Heart left ventricle (tissue), 16 donors: ENCODE results near the gene CXCL10. TPM values are rescaled to one million over a fixed set of nuclear protein-coding genes. Genes with fewer than 3 reads are reported as not detected.
"Not testable (repeated sequence)": the region's sequence is repeated elsewhere in the genome, so short reads cannot be mapped to it uniquely, and the experiment has no call there.

Experiments
- ATAC-seq, 4 donors: fragments of 200-7000 bp; cut with Tn5 transposase; one replicate each; pipeline ENCODE4 v1.9.1; 2020 to 2022; ENCODE audit warnings: moderate library complexity in 4 of 4, mild to moderate bottlenecking in 3 of 4, moderate number of reproducible peaks in 1 of 4
- DNase-seq, 5 donors: peaks; one replicate each; pipeline ENCODE4 v3.0.0-alpha.2; 2020
- H3K27ac ChIP-seq, 12 donors: fragments of 200-600 bp; sonication (generic) in 4 of 12; one replicate each; pipeline versions ENCODE4 v1.5.0 to v1.8.0; 2016 to 2022; ENCODE audit warnings: mild to moderate bottlenecking in 2 of 12
- H3K27me3 ChIP-seq, 9 donors: fragments of 200-600 bp; sonication (generic) in 2 of 9; one replicate each; pipeline versions ENCODE4 v1.5.1 to v1.8.0; 2016 to 2022; ENCODE audit warnings: mild to moderate bottlenecking in 3 of 9
- H3K36me3 ChIP-seq, 9 donors: fragments of 200-600 bp; sonication (generic) in 2 of 9; one replicate each; pipeline versions ENCODE4 v1.5.0 to v1.8.0; 2018 to 2022; ENCODE audit warnings: mild to moderate bottlenecking in 2 of 9
- H3K4me1 ChIP-seq, 12 donors: fragments of 200-600 bp; sonication (generic) in 4 of 12; one replicate each; pipeline versions ENCODE4 v1.5.0 to v1.8.0; 2016 to 2022; ENCODE audit warnings: mild to moderate bottlenecking in 3 of 12
- H3K4me3 ChIP-seq, 12 donors: fragments of 200-600 bp; sonication (generic) in 4 of 12; one replicate each; pipeline versions ENCODE4 v1.5.0 to v1.8.0; 2017 to 2022; ENCODE audit warnings: mild to moderate bottlenecking in 9 of 12, moderate library complexity in 4 of 12
- H3K9me3 ChIP-seq, 12 donors: fragments of 200-600 bp; sonication (generic) in 4 of 12; one replicate each; pipeline versions ENCODE4 v1.5.0 to v1.8.0; 2016 to 2022; ENCODE audit warnings: mild to moderate bottlenecking in 1 of 12
- POLR2A ChIP-seq, 2 donors: fragments of 450-650 bp; IDR thresholded peaks; one replicate each; pipeline ENCODE4 v1.6.1; 2017; ENCODE audit warnings: antibody characterized with exemption in 2 of 2, mild to moderate bottlenecking in 2 of 2, moderate library complexity in 2 of 2
- WGBS, 4 donors: extraction: QIAGEN DNeasy Blood & Tissue Kit in 2 of 4; methylation state at CpG; one replicate each; pipeline versions ENCODE4 v1.1.5 to v1.1.7; 2013 to 2018; 5-methylcytosine and 5-hydroxymethylcytosine counted together
- intact Hi-C, 10 donors: fragments of 100-400 bp; cut with DNase I; formaldehyde crosslinking; loops; one replicate each; pipeline versions ENCODE4 v1.11.1 to v1.14.2; 2022
- polyA plus RNA-seq, 2 donors: library from polyadenylated mRNA; stranded (reverse); fragments of 200-250 nt; gene quantifications; one replicate each; pipeline ENCODE4 v1.2.3, GENCODE V29; 2013
- total RNA-seq, 9 donors: library from RNA; depleted of rRNA in 2 of 9; stranded (reverse); fragments of >200 nt in 2 of 9; fragmentation: NEBNext Ultra II Directional in 3 of 9; extraction: Animal tissue kit (Norgen Biotek cat#: 25700) in 3 of 9; gene quantifications; one replicate each; pipeline versions ENCODE4 v1.1.0 to v1.2.4, GENCODE V29; 2016 to 2023
- TF ChIP-seq, protein P1 (sequence below), 12 donors: fragments of 200-600 bp; sonication (generic) in 4 of 12; IDR thresholded peaks; one replicate each; pipeline versions ENCODE4 v1.5.0 to v1.8.0; 2018 to 2022; ENCODE audit warnings: antibody characterized with exemption in 12 of 12, mild to moderate bottlenecking in 5 of 12
- donor health status: ischemic (EF 13 %, LVEDD 7.1; RV severe dilation, severe dysfunction).
- donor health status: healthy with polysubstance abuse.
- donor health status: DM: no; HTN: yes; CAD: no.
- donor health status: DM: no; HTN: no; CAD: no.
- donor health status: ischemic (EF 25% LVEDD 6.9; RV normal size, moderate dysfunction).
- donor health status: ischemic (EF 25% LVEDD 5.7; RV mildly dilated, moderate dysfunction).
- donor health status: healthy.
- donor health status: DM: yes; HTN: yes; CAD: no.
- donor health status: ischemic (EF 35%, LVEDD 5.7; RV mildly dilated, moderate dysfunction).
- donor health status: nonischemic (EF 11% LVEDD 7.7; RV severe dilation, severe dysfunction).
- donor health status: DM: yes; HTN: yes; CAD: no.
- donor health status: PGD.
- donor health status: ischemic (EF 29% LVEDD 5.4; RV normal size, mild dysfunction).
- donor health status: nonischemic (EF 23%, LVEDD 6.1; RV moderate dilation, normal function).

CXCL10 gene
- total and polyA plus RNA-seq, 11 donors: 0.10 to 252 (median 0.64) TPM; not detected in 3

DNA sequence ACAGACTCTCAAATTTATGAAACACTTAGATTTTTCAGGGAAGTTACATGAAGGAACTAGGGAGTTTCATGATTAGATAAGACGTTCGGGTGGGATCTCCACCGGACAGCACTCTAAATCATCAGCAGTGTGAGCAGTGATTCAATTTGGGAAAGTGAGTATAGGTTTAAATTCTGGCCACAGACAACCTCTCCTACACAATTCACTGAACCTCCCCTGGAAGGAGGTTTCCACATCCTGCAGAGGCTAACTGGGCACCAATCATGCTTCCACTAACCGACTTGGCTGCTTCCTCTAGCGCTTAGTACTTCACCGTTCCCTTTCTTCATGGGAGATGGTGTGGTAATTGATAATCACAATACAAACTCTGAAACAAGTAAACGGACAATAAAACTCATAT is 21.6 kb downstream of the CXCL10 start:
- TF ChIP-seq, protein P1, sequence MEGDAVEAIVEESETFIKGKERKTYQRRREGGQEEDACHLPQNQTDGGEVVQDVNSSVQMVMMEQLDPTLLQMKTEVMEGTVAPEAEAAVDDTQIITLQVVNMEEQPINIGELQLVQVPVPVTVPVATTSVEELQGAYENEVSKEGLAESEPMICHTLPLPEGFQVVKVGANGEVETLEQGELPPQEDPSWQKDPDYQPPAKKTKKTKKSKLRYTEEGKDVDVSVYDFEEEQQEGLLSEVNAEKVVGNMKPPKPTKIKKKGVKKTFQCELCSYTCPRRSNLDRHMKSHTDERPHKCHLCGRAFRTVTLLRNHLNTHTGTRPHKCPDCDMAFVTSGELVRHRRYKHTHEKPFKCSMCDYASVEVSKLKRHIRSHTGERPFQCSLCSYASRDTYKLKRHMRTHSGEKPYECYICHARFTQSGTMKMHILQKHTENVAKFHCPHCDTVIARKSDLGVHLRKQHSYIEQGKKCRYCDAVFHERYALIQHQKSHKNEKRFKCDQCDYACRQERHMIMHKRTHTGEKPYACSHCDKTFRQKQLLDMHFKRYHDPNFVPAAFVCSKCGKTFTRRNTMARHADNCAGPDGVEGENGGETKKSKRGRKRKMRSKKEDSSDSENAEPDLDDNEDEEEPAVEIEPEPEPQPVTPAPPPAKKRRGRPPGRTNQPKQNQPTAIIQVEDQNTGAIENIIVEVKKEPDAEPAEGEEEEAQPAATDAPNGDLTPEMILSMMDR (IDR thresholded peaks at IDR 0.05): no peak
- no peak for TF ChIP-seq POLR2A (IDR thresholded peaks at IDR 0.05)
- WGBS, 4 donors: 51 to 71% (median 60%) methylated on average over 7 of the region's 7 CpGs
- intact Hi-C loops: no loop called here
- Histone ChIP-seq H3K4me3 (peak overlapping the region in 1 of 12 donors; percentile 12), H3K36me3 (no peaks in the 10 kb centered on the region), H3K4me1 (peaks cover 0 to 20% (median 4%) of the 10 kb centered on the region in 12 donors), H3K27ac (peak overlapping the region in 7 of 12 donors; percentile 32 to 77 (median 56)), H3K9me3 (no peaks in the 10 kb centered on the region), H3K27me3 (no peaks in the 10 kb centered on the region)
- ATAC-seq: peak in 1 of 4 donors; percentile 40
- no peak for DNase-seq

DNA sequence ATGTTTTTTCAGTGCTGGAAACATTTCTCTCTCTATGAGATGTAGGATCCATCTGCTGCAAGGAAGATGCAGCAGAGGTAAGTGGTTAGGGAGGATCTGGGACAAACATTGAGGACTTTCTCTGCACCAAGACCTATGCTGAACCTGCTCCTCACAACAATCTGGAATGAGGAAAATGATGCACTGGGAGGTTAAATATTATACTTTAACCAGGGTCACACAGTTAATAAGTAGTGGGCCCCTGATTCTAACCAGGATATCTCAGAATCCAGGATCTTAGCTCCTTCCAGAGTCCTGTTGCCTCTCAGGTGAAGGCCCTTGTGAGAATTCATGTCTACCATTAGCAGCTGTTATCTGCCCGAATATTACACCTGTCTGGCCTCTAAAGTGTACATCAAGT is 23.0 kb downstream of the CXCL10 start:
- ATAC-seq (no peak), DNase-seq (no peak)
- peaks cover 0 to 20% (median 4%) of the 10 kb centered on the region in 12 donors for H3K4me1 ChIP-seq
- 83 to 100% (median 88%) methylated on average over 1 of the region's 1 CpG for WGBS, 4 donors
- intact Hi-C loops: no loop called here
- H3K36me3 ChIP-seq: no peaks in the 10 kb centered on the region
- TF ChIP-seq POLR2A (IDR thresholded peaks at IDR 0.05): no peak
- TF ChIP-seq, protein P1 (IDR thresholded peaks at IDR 0.05): no peak
- H3K9me3 ChIP-seq: no peaks in the 10 kb centered on the region
- no peak overlapping the region for H3K27ac ChIP-seq
- no peak overlapping the region for H3K4me3 ChIP-seq
- no peaks in the 10 kb centered on the region for H3K27me3 ChIP-seq

DNA sequence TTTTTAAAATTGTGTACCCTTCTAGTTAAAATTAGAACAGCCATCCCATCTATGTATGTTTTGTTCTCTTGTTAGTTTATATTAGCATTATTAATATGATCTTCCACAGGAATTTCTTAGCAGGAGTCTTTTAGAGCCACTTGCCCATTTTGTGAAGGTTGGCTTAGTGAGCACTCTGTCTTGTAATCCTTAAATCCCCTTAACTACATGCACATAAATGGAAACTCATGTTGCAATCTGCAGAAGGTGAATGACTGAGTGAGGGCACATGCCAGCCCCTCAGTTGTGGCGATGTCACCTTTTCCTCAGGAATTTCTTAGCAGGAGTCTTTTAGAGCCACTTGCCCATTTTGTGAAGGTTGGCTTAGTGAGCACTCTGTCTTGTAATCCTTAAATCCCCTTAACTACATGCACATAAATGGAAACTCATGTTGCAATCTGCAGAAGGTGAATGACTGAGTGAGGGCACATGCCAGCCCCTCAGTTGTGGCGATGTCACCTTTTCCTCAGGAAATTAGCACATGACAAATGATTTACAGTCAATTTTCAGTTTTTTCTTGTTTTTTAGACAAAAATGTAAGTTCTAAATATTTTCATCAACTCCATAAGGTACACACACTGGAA is 24.7 kb downstream of the CXCL10 start:
- intact Hi-C loops: loop anchor here in 7 of 10 donors (2.0 to 10.0 kb wide), 5 partner anchors 62 to 506 kb away; partner anchors contain the start of gene NUP54 (in 1 of the 7)
- WGBS, 4 donors: 87 to 100% (median 95%) methylated on average over 2 of the region's 2 CpGs
- not testable (repeated sequence) for H3K36me3 ChIP-seq, H3K27ac ChIP-seq, ATAC-seq, H3K4me3 ChIP-seq, DNase-seq, H3K27me3 ChIP-seq, H3K9me3 ChIP-seq
- peaks cover 0 to 20% (median 4%) of the 10 kb centered on the region in 12 donors for H3K4me1 ChIP-seq

DNA sequence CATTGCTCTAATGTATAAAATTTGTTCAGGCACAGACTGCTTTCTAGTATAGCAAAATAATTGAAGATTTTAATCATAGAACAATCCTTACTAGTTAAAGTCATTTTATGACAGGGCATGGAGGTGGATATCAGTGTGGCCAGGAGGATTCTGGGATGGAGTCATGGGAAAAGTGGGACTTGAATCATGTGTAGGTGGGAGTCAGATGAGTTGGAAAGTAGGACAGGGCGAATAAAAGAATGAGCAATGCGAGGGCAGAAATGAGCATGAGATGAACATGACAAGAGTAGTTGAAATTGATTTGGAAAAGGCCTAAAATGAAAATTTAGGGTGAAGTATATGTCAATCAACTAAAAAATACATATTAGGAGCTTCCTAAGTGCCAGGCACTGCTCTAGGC is 25.4 kb downstream of the CXCL10 start:
- intact Hi-C loops: loop anchor here in 7 of 10 donors (2.0 to 10.0 kb wide), 5 partner anchors 63 to 507 kb away; partner anchors contain the start of gene NUP54 (in 1 of the 7)
- TF ChIP-seq, protein P1 (IDR thresholded peaks at IDR 0.05): no peak
- no peak for TF ChIP-seq POLR2A (IDR thresholded peaks at IDR 0.05)
- Histone ChIP-seq H3K4me3 (no peak overlapping the region), H3K36me3 (no peaks in the 10 kb centered on the region), H3K27ac (no peak overlapping the region), H3K27me3 (no peaks in the 10 kb centered on the region), H3K4me1 (peaks cover 0 to 16% (median 4%) of the 10 kb centered on the region in 12 donors), H3K9me3 (no peaks in the 10 kb centered on the region)
- DNase-seq (no peak), ATAC-seq (no peak)
- 82 to 97% (median 89%) methylated on average over 2 of the region's 2 CpGs for WGBS, 4 donors
